A549 (cell line): ENCODE measurements around the gene B9D2.

Experiments used
- BHLHE40 ChIP-seq: IDR thresholded peaks from 2 replicates; pipeline ENCODE4 v1.6.1; 2012; ENCODE audit warnings: low read depth, low read length, inconsistent platforms
- CEBPB ChIP-seq, 2 experiments: fragments of >200 bp in 1 of 2; sonication (Bioruptor Twin) in 1 of 2; formaldehyde crosslinking in 1 of 2; IDR thresholded peaks; 2 replicates each; pipeline ENCODE4 v1.6.1; 2012 to 2016
- HDAC2 ChIP-seq: fragments of 200-600 bp; sonication (generic); IDR thresholded peaks from 2 replicates; pipeline ENCODE4 v1.6.1; 2016
- JUN ChIP-seq, 2 experiments: fragments of >200 bp; sonication (Bioruptor Twin); formaldehyde crosslinking; IDR thresholded peaks; 2 replicates in 1 of 2; 3 replicates in 1 of 2; pipeline ENCODE4 v1.6.1; 2016 to 2017
- MYC ChIP-seq: IDR thresholded peaks from 2 replicates; pipeline ENCODE4 v1.6.1; 2012; ENCODE audit warnings: mild to moderate bottlenecking, inconsistent platforms, low read length, improper control_type of control experiment, borderline replicate concordance
- PBX3 ChIP-seq: IDR thresholded peaks from 2 replicates; pipeline ENCODE4 v1.6.1; 2012
- RAD21 ChIP-seq, 2 experiments: fragments of >200 bp in 1 of 2; sonication (Bioruptor Twin) in 1 of 2; formaldehyde crosslinking in 1 of 2; IDR thresholded peaks in 1 of 2; conservative IDR thresholded peaks in 1 of 2; 2 replicates in 1 of 2; 3 replicates in 1 of 2; pipeline ENCODE4 v1.6.1; 2012 to 2018; ENCODE audit warnings: inconsistent platforms in 1 of 2
- RFX5 ChIP-seq: fragments of 450-650 bp; IDR thresholded peaks from 2 replicates; pipeline ENCODE4 v1.7.1; 2014; ENCODE audit warnings: antibody characterized with exemption, mild to moderate bottlenecking, moderate library complexity
- ZFP36 ChIP-seq: fragments of 450-650 bp; IDR thresholded peaks from 2 replicates; pipeline ENCODE4 v1.6.1; 2014; ENCODE audit warnings: borderline replicate concordance; ENCODE audit not compliant: partially characterized antibody
- TF ChIP-seq, protein P1 (sequence below): fragments of 200-600 bp; sonication (generic); IDR thresholded peaks from 2 replicates; pipeline ENCODE4 v1.6.1; 2016; ENCODE audit warnings: antibody characterized with exemption, mild to moderate bottlenecking, moderate library complexity
- TF ChIP-seq, protein P2 (sequence below): fragments of >200 bp; sonication (Bioruptor Twin); formaldehyde crosslinking; IDR thresholded peaks from 3 replicates; pipeline ENCODE4 v1.5.1; 2016
- TF ChIP-seq, protein P3 (sequence below): IDR thresholded peaks from 2 replicates; pipeline ENCODE4 v1.6.1; 2012

GRCh38 chr19:41355802-41356201 lies 8.1 kb downstream of the B9D2 start:
- TF ChIP-seq, protein P1, sequence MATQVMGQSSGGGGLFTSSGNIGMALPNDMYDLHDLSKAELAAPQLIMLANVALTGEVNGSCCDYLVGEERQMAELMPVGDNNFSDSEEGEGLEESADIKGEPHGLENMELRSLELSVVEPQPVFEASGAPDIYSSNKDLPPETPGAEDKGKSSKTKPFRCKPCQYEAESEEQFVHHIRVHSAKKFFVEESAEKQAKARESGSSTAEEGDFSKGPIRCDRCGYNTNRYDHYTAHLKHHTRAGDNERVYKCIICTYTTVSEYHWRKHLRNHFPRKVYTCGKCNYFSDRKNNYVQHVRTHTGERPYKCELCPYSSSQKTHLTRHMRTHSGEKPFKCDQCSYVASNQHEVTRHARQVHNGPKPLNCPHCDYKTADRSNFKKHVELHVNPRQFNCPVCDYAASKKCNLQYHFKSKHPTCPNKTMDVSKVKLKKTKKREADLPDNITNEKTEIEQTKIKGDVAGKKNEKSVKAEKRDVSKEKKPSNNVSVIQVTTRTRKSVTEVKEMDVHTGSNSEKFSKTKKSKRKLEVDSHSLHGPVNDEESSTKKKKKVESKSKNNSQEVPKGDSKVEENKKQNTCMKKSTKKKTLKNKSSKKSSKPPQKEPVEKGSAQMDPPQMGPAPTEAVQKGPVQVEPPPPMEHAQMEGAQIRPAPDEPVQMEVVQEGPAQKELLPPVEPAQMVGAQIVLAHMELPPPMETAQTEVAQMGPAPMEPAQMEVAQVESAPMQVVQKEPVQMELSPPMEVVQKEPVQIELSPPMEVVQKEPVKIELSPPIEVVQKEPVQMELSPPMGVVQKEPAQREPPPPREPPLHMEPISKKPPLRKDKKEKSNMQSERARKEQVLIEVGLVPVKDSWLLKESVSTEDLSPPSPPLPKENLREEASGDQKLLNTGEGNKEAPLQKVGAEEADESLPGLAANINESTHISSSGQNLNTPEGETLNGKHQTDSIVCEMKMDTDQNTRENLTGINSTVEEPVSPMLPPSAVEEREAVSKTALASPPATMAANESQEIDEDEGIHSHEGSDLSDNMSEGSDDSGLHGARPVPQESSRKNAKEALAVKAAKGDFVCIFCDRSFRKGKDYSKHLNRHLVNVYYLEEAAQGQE = no peak
- TF ChIP-seq, protein P2, sequence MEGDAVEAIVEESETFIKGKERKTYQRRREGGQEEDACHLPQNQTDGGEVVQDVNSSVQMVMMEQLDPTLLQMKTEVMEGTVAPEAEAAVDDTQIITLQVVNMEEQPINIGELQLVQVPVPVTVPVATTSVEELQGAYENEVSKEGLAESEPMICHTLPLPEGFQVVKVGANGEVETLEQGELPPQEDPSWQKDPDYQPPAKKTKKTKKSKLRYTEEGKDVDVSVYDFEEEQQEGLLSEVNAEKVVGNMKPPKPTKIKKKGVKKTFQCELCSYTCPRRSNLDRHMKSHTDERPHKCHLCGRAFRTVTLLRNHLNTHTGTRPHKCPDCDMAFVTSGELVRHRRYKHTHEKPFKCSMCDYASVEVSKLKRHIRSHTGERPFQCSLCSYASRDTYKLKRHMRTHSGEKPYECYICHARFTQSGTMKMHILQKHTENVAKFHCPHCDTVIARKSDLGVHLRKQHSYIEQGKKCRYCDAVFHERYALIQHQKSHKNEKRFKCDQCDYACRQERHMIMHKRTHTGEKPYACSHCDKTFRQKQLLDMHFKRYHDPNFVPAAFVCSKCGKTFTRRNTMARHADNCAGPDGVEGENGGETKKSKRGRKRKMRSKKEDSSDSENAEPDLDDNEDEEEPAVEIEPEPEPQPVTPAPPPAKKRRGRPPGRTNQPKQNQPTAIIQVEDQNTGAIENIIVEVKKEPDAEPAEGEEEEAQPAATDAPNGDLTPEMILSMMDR = no peak
- TF ChIP-seq RAD21 (conservative IDR thresholded peaks at IDR 0.05 in 1 of 2, IDR thresholded peaks at IDR 0.05 in 1 of 2) = no peak
- TF ChIP-seq HDAC2 = no peak
- no peak for TF ChIP-seq MYC
- TF ChIP-seq RFX5 = no peak
- no peak for TF ChIP-seq JUN (IDR thresholded peaks at IDR 0.05)
- no peak for TF ChIP-seq BHLHE40
- no peak for TF ChIP-seq PBX3
- TF ChIP-seq ZFP36 = no peak
- TF ChIP-seq, protein P3, sequence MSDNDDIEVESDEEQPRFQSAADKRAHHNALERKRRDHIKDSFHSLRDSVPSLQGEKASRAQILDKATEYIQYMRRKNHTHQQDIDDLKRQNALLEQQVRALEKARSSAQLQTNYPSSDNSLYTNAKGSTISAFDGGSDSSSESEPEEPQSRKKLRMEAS = no peak
- TF ChIP-seq CEBPB (IDR thresholded peaks at IDR 0.05) = no peak
